PFSK-1 (cell line): Measurements from ENCODE around the gene ASGR1.

Experiments
- FOXP2 ChIP-seq: optimal IDR thresholded peaks from 2 replicates; pipeline ENCODE3; 2011; ENCODE audit warnings: borderline replicate concordance, control low read depth, inconsistent platforms; ENCODE audit not compliant: insufficient read depth; ENCODE audit errors: extremely low read length, extremely low read depth
- POLR2AphosphoS5 ChIP-seq: IDR thresholded peaks from 2 replicates; pipeline ENCODE4 v1.6.1; 2012; ENCODE audit warnings: low read depth, mild to moderate bottlenecking, control low read depth, low read length, moderate library complexity
- REST ChIP-seq, 2 experiments: IDR thresholded peaks; 2 replicates each; pipeline versions ENCODE4 v1.6.1 to v1.8.0; 2011 to 2012; ENCODE audit warnings: low read depth in 2 of 2, low read length in 2 of 2, control low read depth in 1 of 2, inconsistent platforms in 1 of 2, mild to moderate bottlenecking in 1 of 2, moderate library complexity in 1 of 2; ENCODE audit not compliant: insufficient read depth in 1 of 2
- SIN3A ChIP-seq: IDR thresholded peaks from 2 replicates; pipeline ENCODE4 v1.6.1; 2012; ENCODE audit warnings: mild to moderate bottlenecking, low read length, moderate library complexity, borderline replicate concordance; ENCODE audit not compliant: insufficient read depth
- TAF1 ChIP-seq: IDR thresholded peaks from 2 replicates; pipeline ENCODE4 v1.6.1; 2012; ENCODE audit warnings: low read length, control low read depth, borderline replicate concordance; ENCODE audit not compliant: insufficient read depth

GRCh38 chr17:7178973-7179316, 225 bp downstream of the ASGR1 start:
- no peak for TF ChIP-seq TAF1
- TF ChIP-seq POLR2AphosphoS5, result no peak
- TF ChIP-seq REST (IDR thresholded peaks at IDR 0.05; ENCODE audit: insufficient read depth in 1 of 2, low read depth in 2 of 2, low read length in 2 of 2), result no peak
- TF ChIP-seq SIN3A, result no peak
- TF ChIP-seq FOXP2, result no peak
